H1 (cell line): ENCODE measurements around the gene SLC13A5. TPM values are rescaled to one million over a fixed set of nuclear protein-coding genes. Genes with fewer than 3 reads are reported as not detected.

ENCODE experiments used
- CHD2 ChIP-seq: IDR thresholded peaks from 2 replicates; pipeline ENCODE4 v1.6.1; 2012; ENCODE audit warnings: low read length, improper control_type of control experiment
- CHD7 ChIP-seq: fragments of 300-600 bp; sonication (generic); IDR thresholded peaks from 2 replicates; pipeline ENCODE4 v1.7.1; 2012; ENCODE audit warnings: low read length, moderate library complexity, mild to moderate bottlenecking, inconsistent platforms; ENCODE audit not compliant: insufficient replicate concordance
- EP300 ChIP-seq, 2 experiments: IDR thresholded peaks; 1 replicate in 1 of 2; 2 replicates in 1 of 2; pipeline ENCODE4 v1.6.1; 2011 to 2012; ENCODE audit warnings: low read depth in 2 of 2, low read length in 2 of 2, mild to moderate bottlenecking in 2 of 2, borderline replicate concordance in 1 of 2, inconsistent platforms in 1 of 2, moderate library complexity in 1 of 2
- GABPA ChIP-seq: IDR thresholded peaks from 2 replicates; pipeline ENCODE4 v1.6.1; 2011; ENCODE audit warnings: mild to moderate bottlenecking, low read length, moderate library complexity, borderline replicate concordance; ENCODE audit not compliant: insufficient read depth
- HDAC2 ChIP-seq, 2 experiments: fragments of 300-600 bp in 1 of 2; sonication (generic) in 1 of 2; IDR thresholded peaks; 2 replicates each; pipeline ENCODE4 v1.6.1; 2011 to 2012; ENCODE audit warnings: low read depth in 2 of 2, low read length in 2 of 2, mild to moderate bottlenecking in 2 of 2, moderate library complexity in 2 of 2, borderline replicate concordance in 1 of 2, inconsistent platforms in 1 of 2
- HDAC6 ChIP-seq: IDR thresholded peaks from one replicate; pipeline ENCODE4 v1.7.1; 2012; ENCODE audit warnings: low read depth, mild to moderate bottlenecking, inconsistent platforms, low read length, moderate library complexity
- RFX5 ChIP-seq: IDR thresholded peaks from 2 replicates; pipeline ENCODE4 v1.6.1; 2011; ENCODE audit warnings: low read depth, low read length, improper control_type of control experiment, borderline replicate concordance
- SP1 ChIP-seq: IDR thresholded peaks from 2 replicates; pipeline ENCODE4 v1.6.1; 2011; ENCODE audit warnings: low read depth, low read length
- TAF1 ChIP-seq: IDR thresholded peaks from 2 replicates; pipeline ENCODE4 v1.6.1; 2011; ENCODE audit warnings: mild to moderate bottlenecking, low read depth, low read length
- polyA plus RNA-seq, 7 experiments: library from polyadenylated mRNA; depleted of rRNA in 3 of 7; stranded (reverse) in 5 of 7; unstranded in 2 of 7; fragments of >200 nt in 5 of 7; fragments of 200-250 nt in 2 of 7; gene quantifications; 1 replicate in 5 of 7; 2 replicates in 1 of 7; 4 replicates in 1 of 7; pipeline versions ENCODE4 v1.2.1 to v1.2.3, GENCODE V29; 2011 to 2013; ENCODE audit warnings: missing spikeins in 2 of 7, mixed read lengths in 2 of 7
- total RNA-seq: library from RNA; stranded (reverse); fragmentation: NEBNext Ultra II Directional; extraction: Animal tissue kit (Norgen Biotek cat#: 25700); gene quantifications from 2 replicates; pipeline ENCODE4 v1.2.1, GENCODE V29; 2021

Gene SLC13A5
- total and polyA plus RNA-seq, 2 of the 8 experiments (the other 6 are each of a cell fraction or from before 2014, with no cell fraction given): 2.1 to 2.6 TPM

- TF ChIP-seq CHD7: no peak
- TF ChIP-seq EP300 (IDR thresholded peaks at IDR 0.05; ENCODE audit: borderline replicate concordance in 1 of 2, low read depth in 2 of 2, low read length in 2 of 2): no peak
- 0 out of 2 replicates have a peak, but pooled peaks have one; percentile 13 for TF ChIP-seq TAF1
- no peak for TF ChIP-seq SP1
- no peak for TF ChIP-seq HDAC6
- TF ChIP-seq RFX5: 0 out of 2 replicates have a peak, but pooled peaks have one; percentile 31
- no peak for TF ChIP-seq CHD2
- peak; percentile 40; the same call in 1 of the 2 replicates for TF ChIP-seq GABPA
- no peak for TF ChIP-seq HDAC2 (IDR thresholded peaks at IDR 0.05; ENCODE audit: borderline replicate concordance in 1 of 2, low read depth in 2 of 2, low read length in 2 of 2)
Observed at GRCh38 chr17:6654841-6655731, 58.1 kb downstream of the SLC13A5 start (continued).
